K562 (cell line): ENCODE measurements around the gene CNTF. TPM values are rescaled to one million over a fixed set of nuclear protein-coding genes. Genes with fewer than 3 reads are reported as not detected.
A peak's percentile ranks its signal among the peaks of the same experiment; 100 is the strongest.

ENCODE experiments used
- FOSL1 ChIP-seq: fragments of 200-800 bp; sonication (Bioruptor generic); conservative IDR thresholded peaks from 2 replicates; pipeline ENCODE4 v1.6.1; 2016; ENCODE audit warnings: missing genetic modification characterization, missing compliant biosample characterization
- HMG20B ChIP-seq: fragments of 250-450 bp; sonication (Bioruptor Pico); IDR thresholded peaks from 2 replicates; pipeline ENCODE4 v1.5.0; 2021; ENCODE audit warnings: mild to moderate bottlenecking
- MEIS2 ChIP-seq: fragments of 450-650 bp; IDR thresholded peaks from 2 replicates; pipeline ENCODE4 v1.6.1; 2014; ENCODE audit warnings: mild to moderate bottlenecking; ENCODE audit not compliant: partially characterized antibody
- TCF7L2 ChIP-seq: fragments of 150-350 bp; IDR thresholded peaks from 2 replicates; pipeline ENCODE4 v1.6.1; 2016; ENCODE audit warnings: low read depth, mild to moderate bottlenecking, low read length, moderate library complexity
- ZNF175 ChIP-seq: fragments of 200-800 bp; sonication (Bioruptor generic); IDR thresholded peaks from 2 replicates; pipeline ENCODE4 v1.6.1; 2016; ENCODE audit warnings: low read depth, mild to moderate bottlenecking, missing genetic modification characterization, missing compliant biosample characterization
- polyA plus RNA-seq, 8 experiments: library from polyadenylated mRNA; depleted of rRNA in 4 of 8; stranded (reverse) in 5 of 8; unstranded in 3 of 8; fragments of >200 nt; fragmentation: Nextera tagmentation in 2 of 8; fragmentation: Illumina TruSeq in 1 of 8; extraction: Ambion mirVana in 2 of 8; extraction: Trizol in 1 of 8; gene quantifications; 2 replicates each; pipeline versions ENCODE4 v1.2.1 to v1.2.3, GENCODE V29; 2011 to 2014; ENCODE audit warnings: inconsistent platforms in 1 of 8, missing spikeins in 1 of 8
- total RNA-seq, 7 experiments: library from RNA; depleted of rRNA in 6 of 7; stranded (reverse); fragments of >200 nt in 6 of 7; fragmentation: Illumina TruSeq in 2 of 7; extraction: Trizol in 2 of 7; gene quantifications; 2 replicates each; pipeline versions ENCODE4 v1.2.1 to v1.2.3, GENCODE V29; 2011 to 2021; ENCODE audit warnings: low replicate concordance in 1 of 7
- TF ChIP-seq, protein P1 (sequence below), 2 experiments: IDR thresholded peaks; 2 replicates each; pipeline ENCODE4 v1.6.1; 2012; ENCODE audit warnings: improper control_type of control experiment in 2 of 2, low read depth in 2 of 2, low read length in 2 of 2, borderline replicate concordance in 1 of 2
- TF ChIP-seq, protein P2 (sequence below): fragments of 450-650 bp; conservative IDR thresholded peaks from 2 replicates; pipeline ENCODE4 v1.6.1; 2016; ENCODE audit warnings: missing genetic modification characterization, low read depth, mild to moderate bottlenecking, control low read depth, missing compliant biosample characterization

Gene CNTF
- total and polyA plus RNA-seq, 9 of the 15 experiments (the other 6 are each of a cell fraction or from before 2014, with no cell fraction given): 0.17 to 5.0 (median 2.3) TPM

DNA sequence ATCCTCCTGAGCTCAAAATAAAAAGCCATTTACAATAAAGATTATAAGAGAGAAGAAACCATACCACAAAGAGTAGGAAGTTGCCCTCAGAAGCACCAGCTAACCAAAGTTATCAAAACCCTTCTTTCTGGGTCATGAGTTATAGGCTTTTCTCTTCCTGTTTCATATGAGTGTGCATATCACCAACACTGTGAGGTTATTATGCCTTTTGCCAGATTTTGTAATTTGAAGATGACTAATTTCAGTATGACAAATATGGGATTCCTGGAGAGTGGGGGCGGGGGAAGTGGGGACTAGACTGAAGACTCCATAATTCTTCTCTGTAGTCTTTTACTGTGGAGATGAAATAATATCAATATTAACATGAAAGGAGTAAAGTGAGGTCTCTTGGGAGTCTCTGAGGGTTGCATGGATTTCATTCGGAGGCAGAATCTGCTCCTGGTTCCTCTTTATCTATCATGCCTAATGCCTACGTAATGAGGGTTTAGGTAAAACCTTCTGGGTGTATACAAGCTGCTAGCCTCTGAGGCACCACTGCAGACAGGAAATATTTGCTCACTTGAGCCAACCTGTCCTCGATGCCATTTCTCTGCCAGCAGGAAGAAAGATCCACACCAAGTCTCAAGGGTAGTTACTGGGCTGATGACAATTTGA, 48.9 kb upstream of the CNTF start (continued):
- TF ChIP-seq, protein P1, sequence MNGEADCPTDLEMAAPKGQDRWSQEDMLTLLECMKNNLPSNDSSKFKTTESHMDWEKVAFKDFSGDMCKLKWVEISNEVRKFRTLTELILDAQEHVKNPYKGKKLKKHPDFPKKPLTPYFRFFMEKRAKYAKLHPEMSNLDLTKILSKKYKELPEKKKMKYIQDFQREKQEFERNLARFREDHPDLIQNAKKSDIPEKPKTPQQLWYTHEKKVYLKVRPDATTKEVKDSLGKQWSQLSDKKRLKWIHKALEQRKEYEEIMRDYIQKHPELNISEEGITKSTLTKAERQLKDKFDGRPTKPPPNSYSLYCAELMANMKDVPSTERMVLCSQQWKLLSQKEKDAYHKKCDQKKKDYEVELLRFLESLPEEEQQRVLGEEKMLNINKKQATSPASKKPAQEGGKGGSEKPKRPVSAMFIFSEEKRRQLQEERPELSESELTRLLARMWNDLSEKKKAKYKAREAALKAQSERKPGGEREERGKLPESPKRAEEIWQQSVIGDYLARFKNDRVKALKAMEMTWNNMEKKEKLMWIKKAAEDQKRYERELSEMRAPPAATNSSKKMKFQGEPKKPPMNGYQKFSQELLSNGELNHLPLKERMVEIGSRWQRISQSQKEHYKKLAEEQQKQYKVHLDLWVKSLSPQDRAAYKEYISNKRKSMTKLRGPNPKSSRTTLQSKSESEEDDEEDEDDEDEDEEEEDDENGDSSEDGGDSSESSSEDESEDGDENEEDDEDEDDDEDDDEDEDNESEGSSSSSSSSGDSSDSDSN (IDR thresholded peaks at IDR 0.05; ENCODE audit: borderline replicate concordance in 1 of 2, low read depth in 2 of 2, low read length in 2 of 2): no peak
- TF ChIP-seq, protein P2, sequence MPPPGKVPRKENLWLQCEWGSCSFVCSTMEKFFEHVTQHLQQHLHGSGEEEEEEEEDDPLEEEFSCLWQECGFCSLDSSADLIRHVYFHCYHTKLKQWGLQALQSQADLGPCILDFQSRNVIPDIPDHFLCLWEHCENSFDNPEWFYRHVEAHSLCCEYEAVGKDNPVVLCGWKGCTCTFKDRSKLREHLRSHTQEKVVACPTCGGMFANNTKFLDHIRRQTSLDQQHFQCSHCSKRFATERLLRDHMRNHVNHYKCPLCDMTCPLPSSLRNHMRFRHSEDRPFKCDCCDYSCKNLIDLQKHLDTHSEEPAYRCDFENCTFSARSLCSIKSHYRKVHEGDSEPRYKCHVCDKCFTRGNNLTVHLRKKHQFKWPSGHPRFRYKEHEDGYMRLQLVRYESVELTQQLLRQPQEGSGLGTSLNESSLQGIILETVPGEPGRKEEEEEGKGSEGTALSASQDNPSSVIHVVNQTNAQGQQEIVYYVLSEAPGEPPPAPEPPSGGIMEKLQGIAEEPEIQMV (tag): no peak
- TF ChIP-seq MEIS2: peak; percentile 25
- peak; percentile 68 for TF ChIP-seq FOSL1 (tag)
- no peak for TF ChIP-seq TCF7L2
- no peak for TF ChIP-seq ZNF175 (CRISPR knock-in tag)
- TF ChIP-seq HMG20B (CRISPR knock-in tag): no peak
